Hematopoietic multipotent progenitor cell (in vitro differentiated cells): Measurements from ENCODE around the gene NKAIN4. TPM values are rescaled to one million over a fixed set of nuclear protein-coding genes. Genes with fewer than 3 reads are reported as not detected.

Experiments
- DNase-seq, 3 donors: peaks; one replicate each; pipeline ENCODE4 v3.0.0-alpha.2; 2011 to 2015; ENCODE audit warnings: low read depth in 2 of 3, low spot score in 2 of 3
- total RNA-seq: library from RNA; depleted of rRNA; stranded (reverse); fragments of >200 nt; gene quantifications from one replicate; pipeline ENCODE4 v1.2.3, GENCODE V29; 2012

Gene NKAIN4
- total RNA-seq, 1 donor: not detected

DNA sequence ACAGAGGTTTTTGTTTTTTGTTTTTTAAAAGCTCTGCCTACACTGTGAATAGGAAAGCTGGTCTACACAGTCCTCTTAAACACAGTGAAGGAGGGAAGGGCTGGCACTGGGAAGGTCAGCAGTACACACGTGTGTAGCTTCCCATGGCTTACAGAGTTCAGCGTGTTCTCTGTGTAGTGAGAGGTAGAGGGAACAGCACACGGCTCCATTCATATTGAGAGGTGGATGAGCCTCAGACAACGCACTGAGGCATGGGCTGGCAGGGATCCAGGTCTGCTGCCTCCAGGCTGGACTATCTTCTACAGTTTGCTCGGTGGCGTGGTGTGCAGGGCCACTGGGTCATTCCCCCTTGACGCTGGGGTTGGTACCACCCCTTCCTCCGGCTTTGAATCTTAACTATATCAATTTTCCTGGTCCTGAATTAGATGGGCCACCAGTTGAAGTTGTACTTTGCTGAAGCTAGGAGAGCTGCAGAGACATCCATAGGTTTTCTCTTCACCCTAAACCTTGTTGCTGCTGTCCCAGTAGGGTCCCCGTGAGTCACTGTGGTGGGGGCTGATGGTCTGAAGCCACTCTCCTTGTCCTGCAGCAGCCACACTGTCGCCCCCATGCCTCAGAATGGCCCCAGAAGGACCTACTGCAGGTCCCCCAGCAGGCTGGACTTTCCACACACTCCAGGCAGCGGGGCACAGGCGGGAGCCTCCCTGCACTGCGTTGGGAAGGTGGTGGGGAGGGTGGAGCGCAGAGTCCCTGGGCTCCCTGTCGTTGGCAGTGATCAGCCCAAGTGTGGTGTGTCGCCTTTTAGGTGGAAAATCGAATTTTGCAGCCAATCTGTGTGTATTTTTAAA is 20.3 kb upstream of the NKAIN4 start:
- DNase-seq: no peak

DNA sequence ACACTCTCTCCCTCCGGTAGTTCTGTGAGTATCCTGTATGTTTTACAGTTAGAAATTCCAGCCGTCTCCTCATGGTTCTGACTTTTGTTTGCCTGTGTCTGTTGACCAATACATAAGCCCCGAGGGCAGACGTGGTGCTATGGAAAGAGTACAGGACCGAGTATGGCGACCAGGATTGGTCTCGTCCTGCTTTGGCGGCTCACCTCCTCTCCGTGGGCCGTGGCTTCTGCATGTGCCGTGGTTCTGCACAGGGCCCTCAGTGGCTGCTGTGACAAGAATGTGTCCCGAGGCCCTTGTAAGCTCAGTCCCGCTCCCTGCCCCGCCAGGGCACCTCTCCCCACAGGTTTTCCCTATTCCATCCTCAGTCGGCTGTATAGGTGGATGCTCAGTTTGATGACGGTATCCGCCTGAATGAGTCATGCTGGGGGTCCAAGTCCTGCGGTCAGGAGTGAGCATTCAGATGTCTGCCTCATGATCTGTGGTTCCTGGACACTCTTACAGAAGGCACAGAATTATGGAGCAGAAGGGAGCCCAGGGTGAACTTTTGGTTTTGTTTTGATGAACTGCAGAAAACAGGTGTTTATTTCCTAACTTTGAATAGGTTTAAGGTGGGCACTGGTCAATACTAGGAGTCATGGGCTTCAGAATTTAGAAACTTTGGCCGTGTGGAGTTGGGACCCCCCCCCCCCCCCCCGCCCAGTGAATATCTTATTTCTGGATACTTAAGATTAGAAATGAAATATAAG is 19.5 kb upstream of the NKAIN4 start:
- DNase-seq: no peak

DNA sequence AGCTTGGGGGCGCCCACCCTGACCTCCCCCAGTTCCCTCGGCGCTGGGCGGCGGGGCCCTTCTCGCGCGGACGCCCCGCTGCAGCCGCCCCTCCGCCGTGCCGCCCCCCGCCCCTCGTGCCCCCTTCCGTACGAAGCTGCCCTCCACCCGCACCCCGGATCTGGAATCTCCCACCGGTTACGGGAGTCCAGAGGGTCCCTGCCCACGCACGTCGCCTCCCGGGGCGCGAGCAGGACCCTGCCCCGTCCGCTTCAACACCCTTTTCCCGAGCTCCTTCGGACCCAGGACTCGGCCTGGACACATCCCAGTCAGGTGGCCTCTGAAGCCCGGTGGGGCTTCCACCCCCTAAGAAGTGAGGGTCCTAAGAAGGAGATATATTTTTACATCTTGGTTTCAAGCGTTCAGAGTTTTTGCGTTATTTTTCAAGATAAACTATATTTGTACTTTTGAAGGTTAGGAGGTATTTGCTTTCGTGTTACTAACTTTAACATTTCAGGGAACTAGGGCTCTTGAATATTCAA is 18.9 kb upstream of the NKAIN4 start:
- no peak for DNase-seq

- DNase-seq: peak; percentile 62 to 91 (median 90)
Measured at GRCh38 chr20:63272105-63273058, 18.1 kb upstream of the NKAIN4 start, which contains the start of gene ARFGAP1. TSS of gene ARFGAP1 (plus strand) at chr20:63272813. CDS start at chr20:63275581, 2,768 bp downstream.

DNA sequence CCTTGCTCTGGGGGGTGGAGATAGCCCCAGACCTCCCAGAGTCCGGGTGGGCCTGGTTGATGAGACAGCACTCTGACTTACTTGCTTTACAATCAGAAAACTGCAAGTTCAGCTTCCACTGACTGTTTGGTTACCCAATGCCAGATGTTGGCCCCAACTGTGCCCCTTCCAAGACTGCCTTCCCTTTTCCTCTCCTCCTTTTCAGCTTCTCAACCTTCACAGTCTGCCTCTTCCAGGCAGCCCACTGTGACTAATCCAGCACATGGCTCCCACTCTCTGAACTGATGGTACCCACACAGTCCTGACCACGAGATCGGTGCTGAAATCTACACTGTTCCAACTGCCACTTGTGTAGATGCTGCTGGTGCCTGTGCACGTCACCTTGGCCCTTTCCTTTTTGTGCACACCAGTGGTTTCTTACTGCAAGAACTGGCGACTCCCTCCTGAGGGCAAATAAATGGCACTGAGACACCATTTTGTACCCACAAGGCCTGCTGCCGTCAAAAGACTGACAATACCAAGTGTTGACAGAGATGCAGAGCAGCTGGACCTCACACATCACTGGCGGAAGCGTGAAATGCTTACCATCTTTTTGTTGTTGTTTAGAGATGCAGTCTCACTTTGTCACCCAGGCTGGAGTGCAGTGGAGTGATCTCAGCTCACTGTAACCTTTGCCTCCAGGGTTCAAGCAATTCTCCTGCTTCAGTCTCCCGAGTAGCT is 16.5 kb upstream of the NKAIN4 start:
- no peak for DNase-seq

- DNase-seq: no peak
Measured at GRCh38 chr20:63269724-63270123, 15.5 kb upstream of the NKAIN4 start.

- DNase-seq: no peak
Measured at GRCh38 chr20:63268671-63269439, 14.6 kb upstream of the NKAIN4 start.

GRCh38 chr20:63268256-63268655 is 14.0 kb upstream of the NKAIN4 start:
- DNase-seq: no peak

DNA sequence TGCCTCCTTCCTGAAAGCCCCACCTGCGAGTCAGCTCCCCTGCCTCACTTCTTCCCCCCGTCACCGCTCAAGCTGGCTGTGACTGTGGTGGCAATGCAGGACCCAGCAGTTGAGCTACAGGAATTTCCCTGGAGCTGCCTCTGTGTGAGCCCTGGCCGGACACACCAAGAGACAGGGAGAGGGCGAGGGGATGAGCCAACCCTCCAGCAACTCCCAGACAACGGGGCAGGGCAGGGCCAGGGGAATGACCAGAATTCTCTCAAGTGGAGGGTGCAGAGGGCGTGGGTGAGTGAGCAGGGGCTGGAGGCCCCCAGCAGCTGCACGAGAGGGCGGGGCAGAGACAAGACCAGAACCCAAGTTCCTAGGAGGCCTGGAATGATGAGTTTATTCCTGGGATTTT is 13.4 kb upstream of the NKAIN4 start:
- no peak for DNase-seq

DNA sequence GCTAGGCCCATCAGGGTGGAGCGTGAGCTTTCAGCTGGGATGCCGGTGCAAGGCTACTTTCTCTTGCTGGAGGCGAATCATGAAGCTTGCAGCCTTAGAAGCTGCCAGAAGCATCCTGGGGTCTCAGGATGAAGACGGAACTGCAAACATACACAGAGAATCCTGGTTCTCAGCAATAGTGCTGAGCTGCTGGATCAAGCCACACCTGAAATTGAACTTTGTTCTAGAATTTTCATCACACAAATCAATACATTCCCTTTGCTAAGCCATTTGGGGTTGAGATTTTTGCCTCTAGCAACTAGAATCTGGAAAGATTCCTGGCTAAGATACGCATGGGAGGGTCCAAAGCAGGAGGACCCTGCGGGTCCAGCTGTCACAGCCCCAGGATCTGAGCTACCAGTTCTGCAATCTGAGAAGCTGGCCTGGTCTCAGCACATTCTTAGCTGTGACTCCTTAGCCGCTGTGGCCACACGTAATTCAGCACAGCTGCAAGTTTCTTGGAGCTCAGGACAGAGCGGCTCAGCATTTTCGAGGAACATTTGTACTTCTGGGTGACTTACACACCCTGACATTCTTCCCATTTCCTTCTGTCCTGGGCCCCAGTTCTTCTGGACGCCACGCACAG is 11.7 kb upstream of the NKAIN4 start:
- DNase-seq: no peak

DNA sequence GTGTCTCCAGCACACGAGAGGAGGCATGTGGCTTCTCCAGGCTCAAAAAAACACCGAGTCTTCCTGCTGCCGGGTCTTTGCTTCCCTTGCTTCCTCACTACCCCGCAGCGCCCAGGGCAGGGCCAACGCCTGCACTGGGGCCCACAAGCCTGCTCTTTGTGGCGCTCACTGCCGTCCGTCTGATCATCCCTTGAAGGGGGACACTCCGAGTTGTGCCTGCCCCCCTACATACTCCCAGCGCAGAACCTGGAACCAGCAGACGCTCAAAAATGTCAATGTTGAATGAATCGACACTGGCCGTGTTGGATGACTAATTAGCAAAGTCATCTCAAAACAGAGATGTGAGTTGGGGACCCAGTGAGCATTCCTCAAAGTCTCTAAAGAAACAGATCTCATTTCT is 10.3 kb upstream of the NKAIN4 start:
- no peak for DNase-seq

DNA sequence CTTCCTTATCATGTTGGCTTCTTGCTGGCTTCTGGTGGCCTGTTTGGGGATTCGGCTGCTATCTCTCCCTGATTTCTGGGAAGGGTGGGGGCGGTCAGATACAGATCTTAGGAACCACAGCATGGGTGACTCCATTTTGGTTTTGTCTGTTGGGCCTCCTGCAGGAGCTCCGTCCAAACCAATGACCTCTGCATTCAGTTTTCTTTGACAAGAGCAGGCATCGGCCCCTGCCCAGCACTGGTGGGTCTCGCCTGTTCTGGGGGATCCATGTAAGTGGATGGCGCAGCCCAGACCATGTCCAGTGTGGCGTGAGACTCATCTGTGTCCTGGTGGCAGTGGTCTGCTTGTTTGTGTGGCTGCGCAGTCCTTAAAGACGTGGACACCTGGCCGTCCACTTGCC is 9.7 kb upstream of the NKAIN4 start:
- DNase-seq: no peak

GRCh38 chr20:63262836-63263235 is 8.6 kb upstream of the NKAIN4 start:
- no peak for DNase-seq

DNA sequence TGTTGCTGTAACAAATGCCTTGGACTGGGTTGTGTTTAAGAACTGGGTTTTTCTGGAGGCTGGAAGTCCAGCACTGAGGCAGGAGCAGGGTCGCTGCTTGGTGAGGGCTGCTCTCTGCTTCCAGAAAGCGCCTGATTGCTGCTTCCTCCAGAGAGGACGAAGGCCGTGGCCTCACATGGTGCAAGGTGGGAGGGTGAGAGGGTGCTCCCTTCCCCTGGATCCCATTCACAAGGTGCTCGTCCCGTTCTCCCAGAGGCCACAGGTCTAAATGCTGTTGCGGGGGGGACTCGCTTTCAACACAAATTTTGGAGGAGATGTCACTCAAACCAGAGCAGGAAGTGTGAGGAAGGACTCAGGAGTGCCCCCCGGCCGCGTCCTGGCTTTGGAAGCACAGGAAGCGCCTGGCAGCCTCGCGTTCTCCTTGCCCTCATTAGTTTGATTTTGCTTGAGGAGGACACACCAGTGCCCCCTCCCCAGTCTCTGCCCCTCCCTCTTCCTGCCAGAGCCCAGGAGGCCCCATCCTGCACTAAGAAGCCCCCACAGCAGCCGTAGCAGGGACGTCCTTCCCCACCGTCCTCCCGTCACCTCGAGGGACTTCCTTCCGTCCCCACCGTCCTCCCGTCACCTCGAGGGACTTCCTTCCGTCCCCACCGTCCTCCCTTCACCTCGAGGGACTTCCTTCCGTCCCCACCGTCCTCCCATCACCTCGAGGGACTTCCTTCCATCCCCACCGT is 7.7 kb upstream of the NKAIN4 start:
- DNase-seq: no peak

GRCh38 chr20:63261060-63261794 is 7.0 kb upstream of the NKAIN4 start:
- DNase-seq: no peak

GRCh38 chr20:63260521-63260920 is 6.3 kb upstream of the NKAIN4 start:
- DNase-seq: no peak

DNA sequence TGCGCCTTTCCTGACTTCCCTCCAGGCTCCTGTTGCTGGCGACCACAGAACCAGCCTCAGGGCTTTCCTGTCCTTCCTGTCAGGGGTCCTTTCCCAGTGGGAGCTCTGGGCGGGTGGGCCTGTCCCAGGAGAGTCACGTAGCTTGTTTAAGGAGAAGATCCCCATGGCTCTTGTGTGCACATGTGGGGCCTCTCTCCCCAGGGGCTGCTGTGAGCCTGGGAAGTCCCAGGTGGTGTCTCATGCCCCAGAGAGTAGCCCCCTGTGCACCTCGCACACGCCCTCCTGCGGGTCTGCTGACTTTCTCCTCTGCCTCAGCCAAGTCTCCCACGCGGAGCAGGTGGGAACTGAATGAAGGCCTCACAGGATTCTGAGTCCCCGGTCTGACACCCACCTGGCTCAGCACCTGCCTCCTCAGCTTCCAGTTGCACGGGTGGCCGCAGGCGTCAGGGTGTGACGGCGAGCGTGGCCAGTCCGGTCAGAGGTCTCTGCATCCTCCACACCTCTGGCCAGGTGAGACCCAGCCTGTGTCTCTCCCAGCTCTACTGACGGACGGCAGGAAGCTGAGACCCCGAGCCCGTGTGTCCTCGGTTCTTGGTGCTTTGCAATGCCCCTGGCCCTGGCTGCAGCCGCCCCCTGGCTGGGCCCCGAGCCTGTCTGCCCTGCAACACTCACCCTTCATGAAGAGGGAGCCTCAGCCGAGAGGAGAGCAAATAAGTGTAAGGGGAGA is 5.6 kb upstream of the NKAIN4 start:
- DNase-seq: no peak
